Liver (tissue), 9 donors: ENCODE data around the gene IL11. TPM values are rescaled to one million over a fixed set of nuclear protein-coding genes. Genes with fewer than 3 reads are reported as not detected.

Source experiments
- DNase-seq: peaks from one replicate; pipeline ENCODE4 v3.0.0-alpha.2; 2017; ENCODE audit warnings: low spot score
- H3K27ac ChIP-seq, 2 donors: one replicate each; pipeline ENCODE4 v1.7.0; 2013; ENCODE audit warnings: inconsistent platforms in 2 of 2, low read length in 2 of 2, control low read depth in 1 of 2, low read depth in 1 of 2, mild to moderate bottlenecking in 1 of 2
- H3K27me3 ChIP-seq, 4 donors: one replicate each; pipeline versions ENCODE4 v1.6.1 to v1.7.0; 2013; ENCODE audit warnings: low read length in 3 of 4, inconsistent platforms in 1 of 4, mild to moderate bottlenecking in 1 of 4, moderate library complexity in 1 of 4; ENCODE audit not compliant: control insufficient read depth in 4 of 4, insufficient read depth in 4 of 4
- H3K36me3 ChIP-seq, 4 donors: one replicate each; pipeline versions ENCODE4 v1.6.1 to v1.7.0; 2013; ENCODE audit warnings: low read length in 3 of 4, mild to moderate bottlenecking in 3 of 4, low read depth in 1 of 4, moderate library complexity in 1 of 4; ENCODE audit not compliant: control insufficient read depth in 4 of 4, insufficient read depth in 3 of 4
- H3K4me1 ChIP-seq, 4 donors: one replicate each; pipeline versions ENCODE4 v1.6.1 to v1.7.0; 2013; ENCODE audit warnings: low read length in 3 of 4, mild to moderate bottlenecking in 3 of 4, moderate library complexity in 1 of 4; ENCODE audit not compliant: control insufficient read depth in 4 of 4, insufficient read depth in 4 of 4
- H3K4me3 ChIP-seq, 3 donors: one replicate each; pipeline versions ENCODE4 v1.6.1 to v1.7.0; 2013; ENCODE audit warnings: low read length in 3 of 3, control low read depth in 1 of 3, low read depth in 1 of 3, mild to moderate bottlenecking in 1 of 3
- H3K9ac ChIP-seq, 2 donors: one replicate each; pipeline ENCODE4 v1.7.0; 2013; ENCODE audit warnings: low read length in 2 of 2, mild to moderate bottlenecking in 2 of 2, moderate library complexity in 2 of 2, control low read depth in 1 of 2, low read depth in 1 of 2
- H3K9me3 ChIP-seq, 4 donors: one replicate each; pipeline versions ENCODE4 v1.6.1 to v1.7.0; 2013; ENCODE audit warnings: low read length in 3 of 4; ENCODE audit not compliant: control insufficient read depth in 4 of 4
- ATF3 ChIP-seq: IDR thresholded peaks from 2 replicates; pipeline ENCODE4 v1.6.1; 2016; ENCODE audit warnings: antibody characterized with exemption
- CTCF ChIP-seq: fragments of 150-350 bp; IDR thresholded peaks from 2 replicates; pipeline ENCODE4 v1.5.1; 2017; ENCODE audit warnings: improper control_type of control experiment, low read depth, low read length; ENCODE audit not compliant: missing input control
- EGR1 ChIP-seq, 2 donors: IDR thresholded peaks; 2 replicates each; pipeline ENCODE4 v1.6.1; 2016 to 2018; ENCODE audit warnings: antibody characterized with exemption in 2 of 2, low read depth in 2 of 2
- FOXA1 ChIP-seq: IDR thresholded peaks from 2 replicates; pipeline ENCODE4 v1.6.1; 2016; ENCODE audit warnings: antibody characterized with exemption
- FOXA2 ChIP-seq: IDR thresholded peaks from 2 replicates; pipeline ENCODE4 v1.6.1; 2016; ENCODE audit warnings: antibody characterized with exemption
- GABPA ChIP-seq, 2 donors: IDR thresholded peaks in 1 of 2; conservative IDR thresholded peaks in 1 of 2; 2 replicates each; pipeline ENCODE4 v1.6.1; 2016; ENCODE audit warnings: antibody characterized with exemption in 2 of 2, mild to moderate bottlenecking in 1 of 2, moderate library complexity in 1 of 2
- HNF4A ChIP-seq, 2 donors: conservative IDR thresholded peaks; 2 replicates each; pipeline ENCODE4 v1.6.1; 2016; ENCODE audit warnings: antibody characterized with exemption in 2 of 2, mild to moderate bottlenecking in 2 of 2
- HNF4G ChIP-seq: IDR thresholded peaks from 2 replicates; pipeline ENCODE4 v1.6.1; 2016; ENCODE audit warnings: antibody characterized with exemption
- JUND ChIP-seq, 2 donors: IDR thresholded peaks; 2 replicates each; pipeline ENCODE4 v1.6.1; 2016; ENCODE audit warnings: antibody characterized with exemption in 2 of 2
- MAX ChIP-seq: IDR thresholded peaks from 2 replicates; pipeline ENCODE4 v1.6.1; 2016; ENCODE audit warnings: antibody characterized with exemption
- NR2F2 ChIP-seq: IDR thresholded peaks from 2 replicates; pipeline ENCODE4 v1.6.1; 2016; ENCODE audit warnings: antibody characterized with exemption
- RAD21 ChIP-seq, 2 donors: IDR thresholded peaks; 2 replicates each; pipeline ENCODE4 v1.6.1; 2016; ENCODE audit warnings: antibody characterized with exemption in 2 of 2, mild to moderate bottlenecking in 2 of 2
- RXRA ChIP-seq, 2 donors: IDR thresholded peaks; 2 replicates each; pipeline ENCODE4 v1.6.1; 2017 to 2018; ENCODE audit warnings: antibody characterized with exemption in 2 of 2, mild to moderate bottlenecking in 1 of 2
- SP1 ChIP-seq: IDR thresholded peaks from 2 replicates; pipeline ENCODE4 v1.6.1; 2018; ENCODE audit warnings: antibody characterized with exemption, mild to moderate bottlenecking
- TAF1 ChIP-seq: conservative IDR thresholded peaks from 2 replicates; pipeline ENCODE4 v1.6.1; 2016; ENCODE audit warnings: antibody characterized with exemption, mild to moderate bottlenecking
- ZBTB33 ChIP-seq: IDR thresholded peaks from 2 replicates; pipeline ENCODE4 v1.6.1; 2016; ENCODE audit warnings: antibody characterized with exemption
- WGBS: extraction: QIAGEN DNeasy Blood & Tissue Kit; methylation state at CpG from one replicate; pipeline ENCODE4 v1.1.7; 2013; 5-methylcytosine and 5-hydroxymethylcytosine counted together
- polyA plus RNA-seq, 2 donors: library from polyadenylated mRNA; stranded (reverse) in 1 of 2; unstranded in 1 of 2; fragments of 200-250 nt in 1 of 2; fragments of >200 nt in 1 of 2; fragmentation: Nextera tagmentation in 1 of 2; extraction: Ambion mirVana in 1 of 2; gene quantifications; one replicate each; pipeline versions ENCODE4 v1.2.1 to v1.2.3, GENCODE V29; 2013 to 2015
- total RNA-seq, 2 donors: library from RNA; depleted of rRNA; stranded (reverse); fragments of >200 nt; gene quantifications; one replicate each; pipeline ENCODE4 v1.2.3, GENCODE V29; 2014
- TF ChIP-seq, protein P1 (sequence below): IDR thresholded peaks from 2 replicates; pipeline ENCODE4 v1.6.1; 2016; ENCODE audit warnings: antibody characterized with exemption, mild to moderate bottlenecking
- donor health status: healthy.
- donor health status: healthy.
- donor health status: healthy.
- donor health status: healthy.
- donor health status: healthy.

IL11 gene
- total and polyA plus RNA-seq, 4 donors: not detected

- no peak for DNase-seq
- no peaks in the 10 kb centered on the region for H3K9me3 ChIP-seq
- TF ChIP-seq, protein P1, sequence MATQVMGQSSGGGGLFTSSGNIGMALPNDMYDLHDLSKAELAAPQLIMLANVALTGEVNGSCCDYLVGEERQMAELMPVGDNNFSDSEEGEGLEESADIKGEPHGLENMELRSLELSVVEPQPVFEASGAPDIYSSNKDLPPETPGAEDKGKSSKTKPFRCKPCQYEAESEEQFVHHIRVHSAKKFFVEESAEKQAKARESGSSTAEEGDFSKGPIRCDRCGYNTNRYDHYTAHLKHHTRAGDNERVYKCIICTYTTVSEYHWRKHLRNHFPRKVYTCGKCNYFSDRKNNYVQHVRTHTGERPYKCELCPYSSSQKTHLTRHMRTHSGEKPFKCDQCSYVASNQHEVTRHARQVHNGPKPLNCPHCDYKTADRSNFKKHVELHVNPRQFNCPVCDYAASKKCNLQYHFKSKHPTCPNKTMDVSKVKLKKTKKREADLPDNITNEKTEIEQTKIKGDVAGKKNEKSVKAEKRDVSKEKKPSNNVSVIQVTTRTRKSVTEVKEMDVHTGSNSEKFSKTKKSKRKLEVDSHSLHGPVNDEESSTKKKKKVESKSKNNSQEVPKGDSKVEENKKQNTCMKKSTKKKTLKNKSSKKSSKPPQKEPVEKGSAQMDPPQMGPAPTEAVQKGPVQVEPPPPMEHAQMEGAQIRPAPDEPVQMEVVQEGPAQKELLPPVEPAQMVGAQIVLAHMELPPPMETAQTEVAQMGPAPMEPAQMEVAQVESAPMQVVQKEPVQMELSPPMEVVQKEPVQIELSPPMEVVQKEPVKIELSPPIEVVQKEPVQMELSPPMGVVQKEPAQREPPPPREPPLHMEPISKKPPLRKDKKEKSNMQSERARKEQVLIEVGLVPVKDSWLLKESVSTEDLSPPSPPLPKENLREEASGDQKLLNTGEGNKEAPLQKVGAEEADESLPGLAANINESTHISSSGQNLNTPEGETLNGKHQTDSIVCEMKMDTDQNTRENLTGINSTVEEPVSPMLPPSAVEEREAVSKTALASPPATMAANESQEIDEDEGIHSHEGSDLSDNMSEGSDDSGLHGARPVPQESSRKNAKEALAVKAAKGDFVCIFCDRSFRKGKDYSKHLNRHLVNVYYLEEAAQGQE: no peak
- TF ChIP-seq FOXA2 (no peak), RAD21 (IDR thresholded peaks at IDR 0.05) (no peak), SP1 (no peak), JUND (IDR thresholded peaks at IDR 0.05) (no peak), FOXA1 (no peak), HNF4G (no peak), CTCF (no peak), GABPA (IDR thresholded peaks at IDR 0.05 in 1 of 2, conservative IDR thresholded peaks at IDR 0.05 in 1 of 2) (no peak), ZBTB33 (no peak), ATF3 (no peak), HNF4A (conservative IDR thresholded peaks at IDR 0.05) (no peak), TAF1 (no peak), MAX (no peak), NR2F2 (no peak), EGR1 (IDR thresholded peaks at IDR 0.05; ENCODE audit: low read depth in 2 of 2) (no peak), RXRA (IDR thresholded peaks at IDR 0.05) (no peak)
- WGBS: 82% methylated on average over 18 of the region's 18 CpGs
- H3K27me3 ChIP-seq: no peaks in the 10 kb centered on the region
- H3K9ac ChIP-seq: no peak overlapping the region
- H3K4me3 ChIP-seq: no peak overlapping the region
- peaks cover 0 to 6% (median 2%) of the 10 kb centered on the region in 4 donors for H3K4me1 ChIP-seq
- H3K36me3 ChIP-seq: peaks cover 5 to 24% (median 11%) of the 10 kb centered on the region in 4 donors
- H3K27ac ChIP-seq: no peak overlapping the region
These were observed 22.8 kb upstream of the IL11 start for GRCh38 chr19:55392820-55393761.
